SK-N-SH (cell line): Measurements from ENCODE around the gene SORBS2. TPM values are rescaled to one million over a fixed set of nuclear protein-coding genes. Genes with fewer than 3 reads are reported as not detected.

Source experiments
- CTCF ChIA-PET: fragments of 300-600, 350-600 bp; formaldehyde crosslinking; extraction: SDS; loops from one replicate; lab custom pipeline; 2021; lab: Yijun Ruan, JAX
- POLR2A ChIA-PET: fragments of 350-600 bp; sonication (Branson Sonifier 250); formaldehyde crosslinking; extraction: SDS; loops from one replicate; lab custom pipeline; 2020; ENCODE audit warnings: antibody characterized with exemption, inconsistent platforms; lab: Yijun Ruan, JAX
- DNase-seq: peaks from one replicate; pipeline ENCODE4 v3.0.0; 2012
- H2AFZ ChIP-seq: fragments of 200-600 bp; sonication (generic); 2 replicates; pipeline ENCODE4 v1.8.1; 2016; ENCODE audit warnings: antibody characterized with exemption, mild to moderate bottlenecking, low read depth
- H3F3A ChIP-seq: fragments of 200-600 bp; sonication (generic); replicated peaks from 2 replicates; pipeline ENCODE3; 2016; ENCODE audit warnings: antibody characterized with exemption, mild to moderate bottlenecking; ENCODE audit not compliant: insufficient read depth
- H3K27ac ChIP-seq, 2 experiments: fragments of 200-500 bp in 1 of 2; fragments of 200-600 bp in 1 of 2; sonication (Bioruptor generic) in 1 of 2; sonication (generic), shearing (Covaris generic) in 1 of 2; 2 replicates each; pipeline versions ENCODE4 v1.5.1 to v1.6.1; 2014 to 2016; ENCODE audit warnings: low read depth in 2 of 2, inconsistent platforms in 1 of 2, low read length in 1 of 2, mild to moderate bottlenecking in 1 of 2, mixed read lengths in 1 of 2
- H3K27me3 ChIP-seq: fragments of 200-600 bp; sonication (generic), shearing (Covaris generic); 2 replicates; pipeline ENCODE4 v1.6.1; 2016; ENCODE audit warnings: mixed run types; ENCODE audit not compliant: insufficient read depth
- H3K36me3 ChIP-seq, 2 experiments: fragments of 200-500 bp in 1 of 2; fragments of 200-600 bp in 1 of 2; sonication (Bioruptor generic) in 1 of 2; sonication (generic) in 1 of 2; replicated peaks in 1 of 2; 2 replicates each; pipeline versions ENCODE3 to v1.5.1; 2014 to 2016; ENCODE audit warnings: low read length in 1 of 2, mild to moderate bottlenecking in 1 of 2; ENCODE audit not compliant: insufficient read depth in 2 of 2, control insufficient read depth in 1 of 2
- H3K4me1 ChIP-seq, 2 experiments: fragments of 200-500 bp in 1 of 2; fragments of 200-600 bp in 1 of 2; sonication (Bioruptor generic) in 1 of 2; sonication (generic), shearing (Covaris generic) in 1 of 2; 2 replicates each; pipeline versions ENCODE4 v1.5.1 to v1.6.1; 2014 to 2016; ENCODE audit warnings: low read depth in 1 of 2, low read length in 1 of 2, mixed run types in 1 of 2; ENCODE audit not compliant: insufficient read depth in 2 of 2, control insufficient read depth in 1 of 2
- H3K4me2 ChIP-seq: fragments of 200-600 bp; sonication (generic), shearing (Covaris generic); 2 replicates; pipeline ENCODE4 v1.6.1; 2017; ENCODE audit warnings: mixed run types
- H3K4me3 ChIP-seq, 2 experiments: fragments of 200-500 bp in 1 of 2; fragments of 200-600 bp in 1 of 2; sonication (Bioruptor generic) in 1 of 2; sonication (generic), shearing (Covaris generic) in 1 of 2; 2 replicates each; pipeline versions ENCODE4 v1.5.1 to v1.8.1; 2014 to 2016; ENCODE audit warnings: low read depth in 2 of 2, inconsistent platforms in 1 of 2, low read length in 1 of 2, mild to moderate bottlenecking in 1 of 2, mixed read lengths in 1 of 2, moderate library complexity in 1 of 2
- H3K79me2 ChIP-seq: fragments of 200-600 bp; sonication (generic); 2 replicates; pipeline ENCODE4 v1.8.1; 2017; ENCODE audit warnings: mild to moderate bottlenecking; ENCODE audit not compliant: insufficient read depth
- H3K9ac ChIP-seq: fragments of 200-600 bp; sonication (generic); 2 replicates; pipeline ENCODE4 v1.6.1; 2017; ENCODE audit warnings: mixed run types
- H3K9me2 ChIP-seq: fragments of 200-600 bp; sonication (generic); 2 replicates; pipeline ENCODE4 v1.6.1; 2017; ENCODE audit warnings: mixed run types
- H3K9me3 ChIP-seq: fragments of 200-600 bp; sonication (generic); 2 replicates; pipeline ENCODE4 v1.6.1; 2017; ENCODE audit warnings: mixed run types, mild to moderate bottlenecking, moderate library complexity
- H4K20me1 ChIP-seq: fragments of 200-600 bp; sonication (generic); 2 replicates; pipeline ENCODE4 v1.6.1; 2017; ENCODE audit warnings: mild to moderate bottlenecking, mixed run types; ENCODE audit not compliant: insufficient read depth
- CHD2 ChIP-seq: fragments of 150-350 bp; IDR thresholded peaks from 2 replicates; pipeline ENCODE4 v1.6.1; 2018; ENCODE audit warnings: low read length; ENCODE audit not compliant: partially characterized antibody
- FOXJ3 ChIP-seq: sonication (generic); formaldehyde crosslinking; IDR thresholded peaks from 2 replicates; pipeline ENCODE4 v1.5.1; 2020; ENCODE audit warnings: mild to moderate bottlenecking, missing genetic modification reagents
- FOXM1 ChIP-seq: IDR thresholded peaks from 2 replicates; pipeline ENCODE4 v1.4.0; 2012; ENCODE audit warnings: low read depth, mild to moderate bottlenecking
- GABPA ChIP-seq: IDR thresholded peaks from 2 replicates; pipeline ENCODE4 v1.4.0; 2012; ENCODE audit warnings: low read depth, mild to moderate bottlenecking
- JUND ChIP-seq: IDR thresholded peaks from 2 replicates; pipeline ENCODE4 v1.4.0; 2012
- MAX ChIP-seq: IDR thresholded peaks from 2 replicates; pipeline ENCODE4 v1.4.0; 2012; ENCODE audit warnings: low read depth
- PBX3 ChIP-seq: IDR thresholded peaks from 2 replicates; pipeline ENCODE4; 2012
- REST ChIP-seq: IDR thresholded peaks from 2 replicates; pipeline ENCODE4 v1.6.1; 2012; ENCODE audit warnings: mild to moderate bottlenecking, low read depth, low read length, moderate library complexity
- RXRA ChIP-seq: IDR thresholded peaks from 2 replicates; pipeline ENCODE4 v1.4.0; 2012; ENCODE audit warnings: low read depth, mild to moderate bottlenecking, borderline replicate concordance
- SIN3A ChIP-seq: IDR thresholded peaks from 2 replicates; pipeline ENCODE4 v1.6.1; 2012; ENCODE audit warnings: low read depth, mild to moderate bottlenecking, low read length, moderate library complexity, borderline replicate concordance
- SMC3 ChIP-seq: IDR thresholded peaks from 2 replicates; pipeline ENCODE4 v1.6.1; 2012; ENCODE audit warnings: low read depth, low read length, improper control_type of control experiment
- TAF1 ChIP-seq: IDR thresholded peaks from 2 replicates; pipeline ENCODE4 v1.6.1; 2012; ENCODE audit warnings: low read depth, mild to moderate bottlenecking, low read length, moderate library complexity, borderline replicate concordance
- TCF12 ChIP-seq: IDR thresholded peaks from 2 replicates; pipeline ENCODE4 v1.4.0; 2012
- TEAD4 ChIP-seq: IDR thresholded peaks from 2 replicates; pipeline ENCODE4 v1.4.0; 2012; ENCODE audit warnings: mild to moderate bottlenecking, borderline replicate concordance; ENCODE audit not compliant: insufficient read depth
- USF1 ChIP-seq: IDR thresholded peaks from 2 replicates; pipeline ENCODE4 v1.4.0; 2012; ENCODE audit warnings: low read depth, borderline replicate concordance
- USF2 ChIP-seq: fragments of 150-350 bp; IDR thresholded peaks from 2 replicates; pipeline ENCODE4 v1.6.1; 2017; ENCODE audit warnings: antibody characterized with exemption, low read length, low read depth, borderline replicate concordance
- WGBS: methylation state at CpG from one replicate; pipeline ENCODE4 v1.1.6; 2017; ENCODE audit warnings: low lambda C conversion rate; 5-methylcytosine and 5-hydroxymethylcytosine counted together
- polyA plus RNA-seq, 3 experiments: library from polyadenylated mRNA; depleted of rRNA; stranded (reverse); fragments of >200 nt; gene quantifications; 2 replicates each; pipeline ENCODE4 v1.2.3, GENCODE V29; 2012

Gene SORBS2
- polyA plus RNA-seq, 1 of the 3 experiments (the other 2 are of a cell fraction): 2.5 TPM

GRCh38 chr4:185837415-185838103 is 25.6 kb upstream of the SORBS2 start (continued):
- no peak for TF ChIP-seq PBX3
- no peak for TF ChIP-seq RXRA
- TF ChIP-seq TCF12: no peak
- TF ChIP-seq USF1: no peak
- TF ChIP-seq MAX: no peak
- no peak for TF ChIP-seq TEAD4
- no peak for TF ChIP-seq REST
- no peak for TF ChIP-seq JUND

GRCh38 chr4:185836241-185837084 is 24.5 kb upstream of the SORBS2 start:
- POLR2A ChIA-PET: no interaction called here
- H3K4me3 ChIP-seq: no peak overlapping the region
- H3F3A ChIP-seq: peaks cover 22% of the 10 kb centered on the region
- TF ChIP-seq TAF1 (no peak), TCF12 (no peak), GABPA (no peak), USF2 (no peak), SMC3 (no peak), FOXM1 (no peak), CHD2 (no peak), SIN3A (no peak), FOXJ3 (CRISPR knock-in tag) (no peak), MAX (no peak), TEAD4 (no peak)
- no peaks in the 10 kb centered on the region for H3K9me3 ChIP-seq
- H4K20me1 ChIP-seq: no peaks in the 10 kb centered on the region
- no peak overlapping the region for H3K27ac ChIP-seq
- CTCF ChIA-PET: interaction anchor here (1.0 kb wide), 1 partner anchor 238 kb away, joined by 3 read pairs; no protein-coding TSS in a partner anchor
- H3K79me2 ChIP-seq: no peaks in the 10 kb centered on the region
- no peak overlapping the region for H3K9ac ChIP-seq
- no peaks in the 10 kb centered on the region for H3K27me3 ChIP-seq
- H3K4me1 ChIP-seq: peaks cover 17 to 36% of the 10 kb centered on the region in 2 experiments; a peak in 3 of 4 replicates
- H3K4me2 ChIP-seq: no peak overlapping the region
- H2AFZ ChIP-seq: no peak overlapping the region
- no peaks in the 10 kb centered on the region for H3K9me2 ChIP-seq
- H3K36me3 ChIP-seq: no peaks in the 10 kb centered on the region
- no peak for DNase-seq
- WGBS: 84% methylated on average over 7 of the region's 7 CpGs
